IgD-negative memory B cell (primary cell): Measurements from ENCODE around the gene WSCD2. TPM values are rescaled to one million over a fixed set of nuclear protein-coding genes. Genes with fewer than 3 reads are reported as not detected.

Experiments
- H3K27ac Mint-ChIP-seq, 3 donors: one replicate each; pipeline ENCODE4 v1.8.0; 2020 to 2022; ENCODE audit warnings: mild to moderate bottlenecking in 3 of 3, mixed read lengths in 3 of 3, moderate library complexity in 1 of 3
- H3K27me3 Mint-ChIP-seq: one replicate; pipeline ENCODE4 v1.8.0; 2021; ENCODE audit warnings: mixed read lengths
- H3K36me3 Mint-ChIP-seq: one replicate; pipeline ENCODE4 v1.8.0; 2020; ENCODE audit warnings: mild to moderate bottlenecking, mixed read lengths
- H3K4me1 Mint-ChIP-seq, 3 donors: one replicate each; pipeline ENCODE4 v1.8.0; 2020 to 2022; ENCODE audit warnings: mixed read lengths in 3 of 3, mild to moderate bottlenecking in 1 of 3
- H3K4me3 Mint-ChIP-seq, 4 donors: one replicate each; pipeline ENCODE4 v1.8.0; 2020 to 2022; ENCODE audit warnings: mild to moderate bottlenecking in 4 of 4, mixed read lengths in 4 of 4, moderate library complexity in 3 of 4
- H3K9me3 Mint-ChIP-seq, 3 donors: one replicate each; pipeline ENCODE4 v1.8.0; 2020 to 2021; ENCODE audit warnings: mixed read lengths in 3 of 3, mild to moderate bottlenecking in 1 of 3
- polyA plus RNA-seq: library from polyadenylated mRNA; unstranded; fragments of 300-500 nt; fragmentation: Illumina TruSeq; gene quantifications from one replicate; pipeline ENCODE4 v1.2.3, GENCODE V29; 2021

The WSCD2 gene
- polyA plus RNA-seq, 1 donor from 2014 or later, result 2.8 TPM

GRCh38 chr12:108267450-108267849 is 138.4 kb downstream of the WSCD2 start:
- Mint-ChIP-seq H3K4me3 (no peak overlapping the region), H3K4me1 (peaks cover 0 to 2% (median 1%) of the 10 kb centered on the region in 3 donors), H3K9me3 (peaks cover 0 to 5% (median 4%) of the 10 kb centered on the region in 3 donors), H3K27ac (peak overlapping the region in 2 of 3 donors; percentile 8 to 79), H3K27me3 (peaks cover 14% of the 10 kb centered on the region), H3K36me3 (no peaks in the 10 kb centered on the region)

- H3K4me1 Mint-ChIP-seq, result peaks cover 0 to 2% (median 1%) of the 10 kb centered on the region in 3 donors
- peaks cover 14% of the 10 kb centered on the region for H3K27me3 Mint-ChIP-seq
- H3K27ac Mint-ChIP-seq, result peak overlapping the region in 1 of 3 donors; percentile 79
- H3K36me3 Mint-ChIP-seq, result no peaks in the 10 kb centered on the region
- H3K9me3 Mint-ChIP-seq, result peaks cover 0 to 4% (median 3%) of the 10 kb centered on the region in 3 donors
- no peak overlapping the region for H3K4me3 Mint-ChIP-seq
Observed at GRCh38 chr12:108268397-108268796, 139.3 kb downstream of the WSCD2 start.

GRCh38 chr12:108269224-108269623 is 140.1 kb downstream of the WSCD2 start:
- no peaks in the 10 kb centered on the region for H3K36me3 Mint-ChIP-seq
- H3K27ac Mint-ChIP-seq, result no peak overlapping the region
- no peak overlapping the region for H3K4me3 Mint-ChIP-seq

GRCh38 chr12:108270035-108270848 is 141.2 kb downstream of the WSCD2 start:
- peaks cover 13% of the 10 kb centered on the region for H3K27me3 Mint-ChIP-seq
- peaks cover 0 to 10% (median 2%) of the 10 kb centered on the region in 3 donors for H3K9me3 Mint-ChIP-seq
- peak overlapping the region in 1 of 3 donors; percentile 59 for H3K27ac Mint-ChIP-seq

More at GRCh38 chr12:108269224-108269623, 140.1 kb downstream of the WSCD2 start:
- Mint-ChIP-seq H3K9me3 (peaks cover 0 to 4% (median 2%) of the 10 kb centered on the region in 3 donors), H3K27me3 (peaks cover 15% of the 10 kb centered on the region), H3K4me1 (peaks cover 0 to 2% (median 1%) of the 10 kb centered on the region in 3 donors)

GRCh38 chr12:108270849-108271143 is 141.7 kb downstream of the WSCD2 start:
- Mint-ChIP-seq H3K4me3 (no peak overlapping the region), H3K27ac (peak overlapping the region in 1 of 3 donors; percentile 59), H3K4me1 (peaks cover 0 to 2% (median 1%) of the 10 kb centered on the region in 3 donors), H3K9me3 (peaks cover 0 to 10% (median 2%) of the 10 kb centered on the region in 3 donors), H3K27me3 (peaks cover 13% of the 10 kb centered on the region), H3K36me3 (no peaks in the 10 kb centered on the region)

More at GRCh38 chr12:108270035-108270848, 141.2 kb downstream of the WSCD2 start:
- no peaks in the 10 kb centered on the region for H3K36me3 Mint-ChIP-seq
- peaks cover 0 to 2% (median 1%) of the 10 kb centered on the region in 3 donors for H3K4me1 Mint-ChIP-seq
- H3K4me3 Mint-ChIP-seq, result no peak overlapping the region

- H3K27ac Mint-ChIP-seq, result no peak overlapping the region
- peaks cover 0 to 2% (median 1%) of the 10 kb centered on the region in 3 donors for H3K4me1 Mint-ChIP-seq
- peaks cover 7% of the 10 kb centered on the region for H3K27me3 Mint-ChIP-seq
- H3K36me3 Mint-ChIP-seq, result no peaks in the 10 kb centered on the region
- H3K9me3 Mint-ChIP-seq, result peaks cover 0 to 10% (median 0%) of the 10 kb centered on the region in 3 donors
- H3K4me3 Mint-ChIP-seq, result no peak overlapping the region
Observed at GRCh38 chr12:108271951-108272872, 143.1 kb downstream of the WSCD2 start.

- Mint-ChIP-seq H3K4me3 (no peak overlapping the region), H3K9me3 (peaks cover 0 to 10% (median 0%) of the 10 kb centered on the region in 3 donors), H3K27me3 (peaks cover 4% of the 10 kb centered on the region), H3K36me3 (no peaks in the 10 kb centered on the region), H3K27ac (no peak overlapping the region), H3K4me1 (peaks cover 0 to 2% (median 0%) of the 10 kb centered on the region in 3 donors)
Observed at GRCh38 chr12:108273217-108273616, 144.1 kb downstream of the WSCD2 start.

- Mint-ChIP-seq H3K36me3 (no peaks in the 10 kb centered on the region), H3K4me3 (no peak overlapping the region), H3K27ac (no peak overlapping the region)
Observed at GRCh38 chr12:108277613-108278012, 148.5 kb downstream of the WSCD2 start.

GRCh38 chr12:108282160-108282559 is 153.1 kb downstream of the WSCD2 start:
- Mint-ChIP-seq H3K36me3 (no peaks in the 10 kb centered on the region), H3K4me3 (no peak overlapping the region), H3K9me3 (no peaks in the 10 kb centered on the region), H3K4me1 (peaks cover 0 to 10% (median 5%) of the 10 kb centered on the region in 3 donors), H3K27ac (no peak overlapping the region), H3K27me3 (peaks cover 26% of the 10 kb centered on the region)

More at GRCh38 chr12:108277613-108278012, 148.5 kb downstream of the WSCD2 start:
- Mint-ChIP-seq H3K4me1 (peaks cover 0 to 3% (median 0%) of the 10 kb centered on the region in 3 donors), H3K9me3 (peaks cover 0 to 5% (median 0%) of the 10 kb centered on the region in 3 donors), H3K27me3 (peaks cover 15% of the 10 kb centered on the region)

GRCh38 chr12:108282676-108283075 is 153.6 kb downstream of the WSCD2 start:
- H3K27me3 Mint-ChIP-seq, result peaks cover 26% of the 10 kb centered on the region
- no peaks in the 10 kb centered on the region for H3K36me3 Mint-ChIP-seq
- H3K27ac Mint-ChIP-seq, result no peak overlapping the region
- H3K4me1 Mint-ChIP-seq, result peaks cover 0 to 11% (median 5%) of the 10 kb centered on the region in 3 donors
- H3K9me3 Mint-ChIP-seq, result no peaks in the 10 kb centered on the region
- no peak overlapping the region for H3K4me3 Mint-ChIP-seq

GRCh38 chr12:108284163-108284562 is 155.1 kb downstream of the WSCD2 start:
- Mint-ChIP-seq H3K4me1 (peaks cover 0 to 14% (median 6%) of the 10 kb centered on the region in 3 donors), H3K27me3 (peaks cover 29% of the 10 kb centered on the region), H3K4me3 (no peak overlapping the region), H3K27ac (peak overlapping the region in 1 of 3 donors; percentile 75), H3K36me3 (no peaks in the 10 kb centered on the region), H3K9me3 (no peaks in the 10 kb centered on the region)

GRCh38 chr12:108285016-108285415 is 155.9 kb downstream of the WSCD2 start:
- no peak overlapping the region for H3K27ac Mint-ChIP-seq
- peaks cover 22% of the 10 kb centered on the region for H3K27me3 Mint-ChIP-seq
- H3K4me1 Mint-ChIP-seq, result peaks cover 0 to 14% (median 6%) of the 10 kb centered on the region in 3 donors
- no peak overlapping the region for H3K4me3 Mint-ChIP-seq
- H3K36me3 Mint-ChIP-seq, result no peaks in the 10 kb centered on the region
- H3K9me3 Mint-ChIP-seq, result no peaks in the 10 kb centered on the region

GRCh38 chr12:108287227-108287626 is 158.1 kb downstream of the WSCD2 start:
- no peaks in the 10 kb centered on the region for H3K36me3 Mint-ChIP-seq
- H3K27ac Mint-ChIP-seq, result no peak overlapping the region
- H3K4me3 Mint-ChIP-seq, result no peak overlapping the region
- H3K4me1 Mint-ChIP-seq, result peaks cover 0 to 14% (median 6%) of the 10 kb centered on the region in 3 donors
- H3K9me3 Mint-ChIP-seq, result peaks cover 0 to 7% (median 0%) of the 10 kb centered on the region in 3 donors
- peaks cover 17% of the 10 kb centered on the region for H3K27me3 Mint-ChIP-seq

- Mint-ChIP-seq H3K27ac (peak overlapping the region in 1 of 3 donors; percentile 78), H3K9me3 (peaks cover 0 to 7% (median 0%) of the 10 kb centered on the region in 3 donors), H3K27me3 (peaks cover 8% of the 10 kb centered on the region), H3K4me1 (peaks cover 0 to 7% (median 1%) of the 10 kb centered on the region in 3 donors), H3K4me3 (no peak overlapping the region), H3K36me3 (no peaks in the 10 kb centered on the region)
Observed at GRCh38 chr12:108289350-108290161, 160.5 kb downstream of the WSCD2 start.
